MM.1S (cell line): Measurements from ENCODE around the gene CDC6.

Experiments used
- DNase-seq: peaks from one replicate; pipeline ENCODE4 v3.0.0-alpha.2; 2015
- H2AFZ ChIP-seq: fragments of 300-600 bp; sonication (generic); 2 replicates; pipeline ENCODE4 v1.6.0; 2016; ENCODE audit warnings: antibody characterized with exemption, low read length
- H3F3A ChIP-seq: fragments of 300-600 bp; sonication (generic); 2 replicates; pipeline ENCODE4 v1.6.1; 2016; ENCODE audit warnings: mild to moderate bottlenecking, antibody characterized with exemption, low read length, moderate library complexity, mixed read lengths; ENCODE audit not compliant: insufficient read depth
- H3K27ac ChIP-seq: fragments of 300-600 bp; sonication (generic); 2 replicates; pipeline ENCODE4 v1.5.1; 2016; ENCODE audit warnings: mild to moderate bottlenecking, low read length
- H3K27me3 ChIP-seq: fragments of 300-600 bp; sonication (generic); replicated peaks from 2 replicates; pipeline ENCODE4 v1.6.0; 2016; ENCODE audit warnings: low read length; ENCODE audit not compliant: insufficient read depth
- H3K36me3 ChIP-seq: fragments of 300-600 bp; sonication (generic); replicated peaks from 2 replicates; pipeline ENCODE4 v1.6.1; 2016; ENCODE audit warnings: mild to moderate bottlenecking, low read length, mixed read lengths; ENCODE audit not compliant: insufficient read depth
- H3K4me1 ChIP-seq: fragments of 300-600 bp; sonication (generic); 2 replicates; pipeline ENCODE4 v1.6.1; 2016; ENCODE audit warnings: low read length, mixed read lengths
- H3K4me2 ChIP-seq: fragments of 300-600 bp; sonication (generic); 2 replicates; pipeline ENCODE4 v1.6.0; 2016; ENCODE audit warnings: low read depth, low read length
- H3K4me3 ChIP-seq: fragments of 300-600 bp; sonication (generic); 2 replicates; pipeline ENCODE4 v1.5.1; 2016; ENCODE audit warnings: low read length, mixed read lengths
- H3K79me2 ChIP-seq: fragments of 300-600 bp; sonication (generic); 2 replicates; pipeline ENCODE4 v1.6.1; 2016; ENCODE audit warnings: mixed run types, low read length, mixed read lengths
- H3K9ac ChIP-seq: fragments of 300-600 bp; sonication (generic); 2 replicates; pipeline ENCODE4 v1.6.1; 2016; ENCODE audit warnings: low read length, mixed read lengths
- H3K9me2 ChIP-seq: fragments of 300-600 bp; sonication (generic); replicated peaks from 2 replicates; pipeline ENCODE4 v1.6.1; 2016; ENCODE audit warnings: mild to moderate bottlenecking, low read length, mixed read lengths; ENCODE audit not compliant: insufficient read depth
- H3K9me3 ChIP-seq: fragments of 300-600 bp; sonication (generic); replicated peaks from 2 replicates; pipeline ENCODE4 v1.6.1; 2016; ENCODE audit warnings: mild to moderate bottlenecking, low read length, mixed read lengths; ENCODE audit not compliant: insufficient read depth
- H4K20me1 ChIP-seq: fragments of 300-600 bp; sonication (generic); 2 replicates; pipeline ENCODE4 v1.6.1; 2016; ENCODE audit warnings: mild to moderate bottlenecking, low read length, moderate library complexity, mixed read lengths; ENCODE audit not compliant: insufficient read depth
- EZH2 ChIP-seq: fragments of 300-600 bp; sonication (generic); optimal IDR thresholded peaks from 2 replicates; pipeline ENCODE3; 2017; ENCODE audit warnings: low read depth, mild to moderate bottlenecking, antibody characterized with exemption, low read length, mixed read lengths
- EZH2phosphoT487 ChIP-seq: fragments of 300-600 bp; sonication (generic); IDR thresholded peaks from 2 replicates; pipeline ENCODE4 v1.6.1; 2018; ENCODE audit warnings: antibody characterized with exemption, low read length
- TF ChIP-seq, protein P1 (sequence below): fragments of 300-600 bp; sonication (generic); IDR thresholded peaks from 2 replicates; pipeline ENCODE4 v1.5.1; 2016; ENCODE audit warnings: antibody characterized with exemption, low read length, mixed read lengths

Gene CDC6

DNA sequence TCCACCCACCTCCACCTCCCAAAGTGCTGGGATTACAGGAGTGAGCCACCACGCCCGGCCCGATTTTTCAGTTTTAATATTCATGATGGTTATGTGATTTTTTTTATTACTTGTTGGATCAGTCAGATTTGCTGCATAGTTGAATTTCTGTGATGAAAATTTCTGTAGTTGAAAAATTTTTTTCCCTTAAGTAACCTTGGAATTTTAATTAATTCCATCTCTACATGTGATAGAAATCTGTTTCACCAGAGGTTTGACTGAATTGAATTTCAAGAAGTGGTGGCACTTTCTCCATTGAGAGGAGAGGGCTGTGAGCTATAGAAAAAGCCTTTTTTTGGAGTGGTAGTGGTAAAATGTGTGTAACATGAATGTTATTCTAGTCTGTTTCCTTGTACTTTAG lies 43.9 kb upstream of the CDC6 start:
- no peaks in the 10 kb centered on the region for H3K36me3 ChIP-seq
- no peaks in the 10 kb centered on the region for H3K27me3 ChIP-seq
- no peaks in the 10 kb centered on the region for H4K20me1 ChIP-seq
- H3K79me2 ChIP-seq: peaks cover 53% of the 10 kb centered on the region
- H3K9ac ChIP-seq: no peak overlapping the region
- H3K9me2 ChIP-seq: no peaks in the 10 kb centered on the region
- H3F3A ChIP-seq: no peaks in the 10 kb centered on the region
- H3K4me1 ChIP-seq: no peaks in the 10 kb centered on the region
- H3K4me2 ChIP-seq: no peak overlapping the region
- no peak for TF ChIP-seq EZH2
- TF ChIP-seq, protein P1, sequence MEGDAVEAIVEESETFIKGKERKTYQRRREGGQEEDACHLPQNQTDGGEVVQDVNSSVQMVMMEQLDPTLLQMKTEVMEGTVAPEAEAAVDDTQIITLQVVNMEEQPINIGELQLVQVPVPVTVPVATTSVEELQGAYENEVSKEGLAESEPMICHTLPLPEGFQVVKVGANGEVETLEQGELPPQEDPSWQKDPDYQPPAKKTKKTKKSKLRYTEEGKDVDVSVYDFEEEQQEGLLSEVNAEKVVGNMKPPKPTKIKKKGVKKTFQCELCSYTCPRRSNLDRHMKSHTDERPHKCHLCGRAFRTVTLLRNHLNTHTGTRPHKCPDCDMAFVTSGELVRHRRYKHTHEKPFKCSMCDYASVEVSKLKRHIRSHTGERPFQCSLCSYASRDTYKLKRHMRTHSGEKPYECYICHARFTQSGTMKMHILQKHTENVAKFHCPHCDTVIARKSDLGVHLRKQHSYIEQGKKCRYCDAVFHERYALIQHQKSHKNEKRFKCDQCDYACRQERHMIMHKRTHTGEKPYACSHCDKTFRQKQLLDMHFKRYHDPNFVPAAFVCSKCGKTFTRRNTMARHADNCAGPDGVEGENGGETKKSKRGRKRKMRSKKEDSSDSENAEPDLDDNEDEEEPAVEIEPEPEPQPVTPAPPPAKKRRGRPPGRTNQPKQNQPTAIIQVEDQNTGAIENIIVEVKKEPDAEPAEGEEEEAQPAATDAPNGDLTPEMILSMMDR: no peak
- no peak for TF ChIP-seq EZH2phosphoT487
- H2AFZ ChIP-seq: no peak overlapping the region
- H3K9me3 ChIP-seq: no peaks in the 10 kb centered on the region
- no peak overlapping the region for H3K27ac ChIP-seq
- no peak for DNase-seq
- H3K4me3 ChIP-seq: no peak overlapping the region

DNA sequence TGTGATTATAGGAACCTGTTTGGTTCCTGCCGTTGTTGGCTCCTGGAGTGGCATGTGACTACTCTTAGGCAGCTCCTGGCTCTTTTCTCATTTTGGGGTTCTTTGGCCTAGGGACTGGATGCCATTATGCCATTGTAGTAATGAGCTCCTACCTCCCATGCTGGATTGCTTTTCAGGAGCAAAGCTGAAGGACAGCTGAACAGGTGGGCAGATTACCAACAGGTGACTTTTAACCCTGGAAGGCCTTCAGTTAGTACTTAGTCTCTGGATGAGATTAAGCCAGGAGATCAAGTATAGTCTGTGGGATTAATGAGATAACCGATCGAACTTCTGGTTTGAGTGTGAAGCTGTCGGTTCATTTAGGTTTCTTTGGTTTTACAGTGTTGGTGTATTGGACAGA lies 43.4 kb upstream of the CDC6 start:
- Histone ChIP-seq H3K9ac (no peak overlapping the region), H3K4me1 (no peaks in the 10 kb centered on the region), H3K79me2 (peaks cover 58% of the 10 kb centered on the region), H3K9me3 (no peaks in the 10 kb centered on the region), H3K36me3 (no peaks in the 10 kb centered on the region), H3K4me2 (no peak overlapping the region), H4K20me1 (no peaks in the 10 kb centered on the region), H3F3A (no peaks in the 10 kb centered on the region), H3K4me3 (no peak overlapping the region), H2AFZ (no peak overlapping the region), H3K27me3 (no peaks in the 10 kb centered on the region), H3K27ac (no peak overlapping the region), H3K9me2 (no peaks in the 10 kb centered on the region)
- no peak for DNase-seq
- TF ChIP-seq EZH2phosphoT487 (no peak), EZH2 (no peak)
- TF ChIP-seq, protein P1: no peak

DNA sequence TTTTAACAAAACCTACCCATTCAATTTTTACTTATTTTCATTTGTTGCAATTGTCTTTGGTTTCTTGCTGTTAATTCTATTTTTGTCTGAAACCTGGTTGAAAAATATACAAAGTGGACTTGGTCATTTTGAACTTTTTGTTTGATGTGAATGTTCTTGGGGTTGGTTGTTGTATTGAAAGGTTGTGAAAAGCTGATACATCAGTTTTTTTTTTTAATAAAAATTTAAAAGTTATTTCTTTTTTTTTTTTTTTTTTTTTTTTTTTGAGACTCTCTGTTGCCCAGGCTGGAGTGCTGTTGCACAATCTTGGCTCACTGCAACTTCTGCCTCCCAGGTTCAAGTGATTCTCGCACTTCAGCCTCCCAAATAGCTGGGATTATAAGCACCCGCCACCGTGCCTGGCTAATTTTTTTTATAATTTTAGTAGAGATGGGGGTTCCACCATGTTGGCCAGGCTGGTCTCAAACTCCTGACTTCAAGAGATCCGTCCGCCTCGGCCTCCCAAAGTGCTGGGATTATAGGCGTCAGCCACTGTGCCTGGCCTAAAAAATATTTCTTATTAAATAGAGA lies 39.7 kb upstream of the CDC6 start:
- TF ChIP-seq, protein P1: no peak
- TF ChIP-seq EZH2phosphoT487: no peak
- TF ChIP-seq EZH2: no peak
- Histone ChIP-seq H3K4me3 (no peak overlapping the region), H3F3A (no peaks in the 10 kb centered on the region), H4K20me1 (no peaks in the 10 kb centered on the region), H3K4me1 (no peaks in the 10 kb centered on the region), H3K9me2 (no peaks in the 10 kb centered on the region), H3K27me3 (no peaks in the 10 kb centered on the region), H3K9me3 (no peaks in the 10 kb centered on the region), H3K4me2 (no peak overlapping the region), H3K36me3 (no peaks in the 10 kb centered on the region), H3K9ac (no peak overlapping the region), H3K79me2 (peaks cover 56% of the 10 kb centered on the region), H2AFZ (no peak overlapping the region), H3K27ac (no peak overlapping the region)
- DNase-seq: no peak
